Fibroblast of the aortic adventitia (primary cell): Measurements from ENCODE around the gene RSF1. TPM values are rescaled to one million over a fixed set of nuclear protein-coding genes. Genes with fewer than 3 reads are reported as not detected.

Source experiments
- DNase-seq: peaks from one replicate; pipeline ENCODE4 v3.0.0-alpha.2; 2010; ENCODE audit warnings: low read depth
- H3K4me3 ChIP-seq: 2 replicates; pipeline ENCODE4 v1.5.1; 2011; ENCODE audit warnings: low read depth, mild to moderate bottlenecking, control low read depth, low read length, moderate library complexity
- total RNA-seq: library from RNA; depleted of rRNA; stranded (reverse); fragments of >200 nt; gene quantifications from 2 replicates; pipeline ENCODE4 v1.2.3, GENCODE V29; 2012; ENCODE audit warnings: low replicate concordance
- TF ChIP-seq, protein P1 (sequence below): IDR thresholded peaks from 2 replicates; pipeline ENCODE4 v1.5.1; 2011; ENCODE audit warnings: mild to moderate bottlenecking, low read length, control low read depth, inconsistent platforms; ENCODE audit not compliant: insufficient read depth

Gene RSF1
- total RNA-seq, 1 donor, result 44.5 TPM

DNA sequence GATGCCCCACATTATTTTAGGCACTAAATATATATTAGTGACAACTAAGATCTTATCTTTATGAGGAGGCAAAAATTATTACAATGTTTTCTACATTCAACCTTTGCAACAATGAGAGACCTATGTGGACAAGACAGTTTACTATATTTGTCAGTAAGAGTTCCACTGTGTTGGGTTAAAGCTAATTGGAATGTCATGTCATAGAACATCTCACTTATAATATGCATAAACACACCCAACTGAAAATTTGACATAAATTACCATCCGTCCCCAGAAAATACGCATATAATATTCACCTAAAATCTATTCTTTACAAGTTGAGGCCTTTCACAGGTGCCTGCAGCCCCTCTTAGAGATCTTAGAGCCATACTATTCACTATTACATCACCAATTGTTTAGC, 84.0 kb downstream of the RSF1 start:
- TF ChIP-seq, protein P1, sequence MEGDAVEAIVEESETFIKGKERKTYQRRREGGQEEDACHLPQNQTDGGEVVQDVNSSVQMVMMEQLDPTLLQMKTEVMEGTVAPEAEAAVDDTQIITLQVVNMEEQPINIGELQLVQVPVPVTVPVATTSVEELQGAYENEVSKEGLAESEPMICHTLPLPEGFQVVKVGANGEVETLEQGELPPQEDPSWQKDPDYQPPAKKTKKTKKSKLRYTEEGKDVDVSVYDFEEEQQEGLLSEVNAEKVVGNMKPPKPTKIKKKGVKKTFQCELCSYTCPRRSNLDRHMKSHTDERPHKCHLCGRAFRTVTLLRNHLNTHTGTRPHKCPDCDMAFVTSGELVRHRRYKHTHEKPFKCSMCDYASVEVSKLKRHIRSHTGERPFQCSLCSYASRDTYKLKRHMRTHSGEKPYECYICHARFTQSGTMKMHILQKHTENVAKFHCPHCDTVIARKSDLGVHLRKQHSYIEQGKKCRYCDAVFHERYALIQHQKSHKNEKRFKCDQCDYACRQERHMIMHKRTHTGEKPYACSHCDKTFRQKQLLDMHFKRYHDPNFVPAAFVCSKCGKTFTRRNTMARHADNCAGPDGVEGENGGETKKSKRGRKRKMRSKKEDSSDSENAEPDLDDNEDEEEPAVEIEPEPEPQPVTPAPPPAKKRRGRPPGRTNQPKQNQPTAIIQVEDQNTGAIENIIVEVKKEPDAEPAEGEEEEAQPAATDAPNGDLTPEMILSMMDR, result no peak
- H3K4me3 ChIP-seq, result no peak overlapping the region
- DNase-seq, result no peak

DNA sequence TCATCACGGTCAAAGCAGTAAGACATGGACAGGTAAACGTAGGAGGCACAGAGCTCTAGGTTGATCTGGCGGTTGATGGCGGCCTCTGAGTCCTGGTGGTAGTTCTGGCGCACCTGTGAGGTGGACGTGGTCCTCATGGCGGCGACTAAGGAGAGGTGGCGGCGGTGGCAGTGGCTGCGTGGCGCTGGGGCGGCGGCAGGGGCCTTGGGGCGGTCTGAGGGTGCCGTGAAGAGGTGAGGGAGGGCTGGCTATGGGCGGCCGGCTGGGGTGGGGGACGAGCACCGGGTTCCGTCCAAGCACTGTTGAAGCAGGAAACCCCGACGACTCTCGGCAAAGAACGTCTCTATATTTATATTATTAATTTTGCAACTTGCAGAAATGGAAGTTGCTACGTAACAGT, 85.6 kb downstream of the RSF1 start:
- TF ChIP-seq, protein P1, result no peak
- H3K4me3 ChIP-seq, result no peak overlapping the region
- no peak for DNase-seq

DNA sequence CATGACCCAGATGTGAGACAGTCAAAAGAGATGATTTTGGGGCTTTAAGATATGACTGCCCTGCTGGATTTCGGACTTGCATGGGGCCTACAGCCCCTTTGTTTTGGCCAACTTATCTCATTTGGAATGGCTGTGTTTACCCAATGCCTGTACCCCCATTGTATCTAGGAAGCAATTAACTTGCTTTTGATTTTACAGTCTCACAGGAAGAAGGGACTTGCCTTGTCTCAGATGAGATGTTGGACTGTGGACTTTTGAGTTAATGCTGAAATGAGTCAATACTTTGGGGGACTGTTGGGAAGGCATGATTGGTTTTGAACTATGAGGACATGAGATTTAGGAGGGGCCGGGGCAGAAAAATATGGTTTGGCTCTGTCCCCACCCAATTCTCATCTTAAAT, 88.4 kb downstream of the RSF1 start:
- no peak overlapping the region for H3K4me3 ChIP-seq
- TF ChIP-seq, protein P1, result no peak
- DNase-seq, result no peak

DNA sequence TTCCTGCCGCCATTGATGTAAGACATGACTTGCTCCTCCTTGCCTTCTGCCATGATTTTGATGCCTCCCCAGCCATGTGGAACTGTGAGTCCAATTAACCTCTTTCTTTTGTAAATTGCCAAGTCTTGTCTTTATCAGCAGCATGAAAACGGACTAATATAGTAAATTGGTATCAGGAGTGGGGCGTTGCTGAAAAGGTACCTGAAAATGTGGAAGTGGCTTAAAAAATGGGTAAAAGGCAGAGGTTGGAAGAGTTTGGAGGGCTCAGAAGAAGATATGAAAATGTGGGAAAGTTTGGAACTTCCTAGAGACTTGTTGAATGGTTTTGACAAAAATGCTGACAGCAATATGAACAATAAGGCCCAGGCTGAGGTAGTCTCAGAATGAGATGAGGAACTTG, 89.7 kb downstream of the RSF1 start:
- no peak overlapping the region for H3K4me3 ChIP-seq
- TF ChIP-seq, protein P1, result no peak

DNA sequence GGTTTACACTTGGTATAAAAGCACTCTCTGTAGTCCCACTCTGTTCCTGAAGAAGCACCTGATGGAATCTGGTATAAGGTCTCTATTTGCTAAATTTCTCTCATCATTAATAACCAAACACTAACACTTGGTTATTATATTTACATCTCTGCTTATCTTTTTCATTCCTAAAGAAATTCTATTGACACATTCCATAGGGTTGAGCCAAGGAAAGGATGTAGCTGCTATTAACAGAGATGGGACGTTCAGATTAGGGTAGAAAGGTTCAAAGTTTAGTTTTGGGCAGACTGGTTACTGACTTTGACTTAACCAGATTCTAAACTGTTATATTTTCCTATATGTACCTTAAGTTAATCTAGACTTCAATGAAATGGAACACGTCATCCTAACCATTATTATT, 91.5 kb downstream of the RSF1 start:
- no peak overlapping the region for H3K4me3 ChIP-seq
- TF ChIP-seq, protein P1, result no peak
- DNase-seq, result no peak

More for the DNA sequence above, 89.7 kb downstream of the RSF1 start:
- DNase-seq, result no peak

DNA sequence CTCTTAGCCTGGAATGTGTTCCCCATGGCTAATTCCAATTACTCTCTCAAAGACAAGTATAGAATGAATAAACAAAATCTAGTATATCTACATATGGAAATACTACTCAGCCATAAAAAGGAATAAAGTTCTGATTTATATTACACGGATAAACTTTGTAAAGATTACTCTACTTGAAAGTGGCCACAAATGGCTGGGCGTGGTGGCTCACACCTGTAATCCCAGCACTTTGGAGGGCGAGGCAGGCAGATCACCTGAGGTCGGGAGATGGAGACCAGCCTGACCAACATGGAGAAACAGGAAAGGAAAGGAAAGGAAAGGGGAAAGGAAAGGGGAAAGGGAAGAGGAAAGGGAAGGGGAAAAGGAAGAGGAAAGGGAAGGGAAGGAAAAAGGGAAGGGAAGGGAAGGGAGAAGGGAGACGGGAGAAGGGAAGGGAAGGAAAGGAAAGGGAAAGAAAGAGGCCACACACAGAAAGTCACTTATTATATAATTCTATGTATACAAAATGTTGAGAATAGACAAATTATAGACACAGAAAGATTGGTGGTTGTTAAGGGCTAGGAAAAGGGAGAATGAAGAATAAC, 92.2 kb downstream of the RSF1 start:
- DNase-seq, result no peak
- TF ChIP-seq, protein P1, result no peak
- H3K4me3 ChIP-seq, result no peak overlapping the region

DNA sequence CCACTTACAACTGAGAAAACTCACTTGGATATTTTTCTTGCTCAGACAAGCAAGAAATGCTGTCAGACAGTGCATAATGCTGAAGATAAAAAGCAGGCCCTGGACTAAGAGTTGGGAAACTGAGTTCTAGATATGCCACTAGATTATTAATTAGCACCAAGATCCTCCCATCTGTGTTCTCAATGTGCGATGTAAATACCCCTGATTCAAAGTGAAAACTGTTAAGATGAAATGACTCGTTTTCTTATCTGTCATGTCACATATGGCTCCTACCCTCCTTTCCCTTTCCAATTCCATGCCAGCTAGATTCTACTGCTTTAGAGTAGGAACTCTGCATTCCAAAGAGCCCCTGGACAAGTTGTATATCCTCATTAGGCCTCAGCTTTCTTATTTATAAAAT, 94.0 kb downstream of the RSF1 start:
- H3K4me3 ChIP-seq, result no peak overlapping the region
- TF ChIP-seq, protein P1, result no peak
- no peak for DNase-seq
